ENCODE results near the gene ENTPD7.

DNA sequence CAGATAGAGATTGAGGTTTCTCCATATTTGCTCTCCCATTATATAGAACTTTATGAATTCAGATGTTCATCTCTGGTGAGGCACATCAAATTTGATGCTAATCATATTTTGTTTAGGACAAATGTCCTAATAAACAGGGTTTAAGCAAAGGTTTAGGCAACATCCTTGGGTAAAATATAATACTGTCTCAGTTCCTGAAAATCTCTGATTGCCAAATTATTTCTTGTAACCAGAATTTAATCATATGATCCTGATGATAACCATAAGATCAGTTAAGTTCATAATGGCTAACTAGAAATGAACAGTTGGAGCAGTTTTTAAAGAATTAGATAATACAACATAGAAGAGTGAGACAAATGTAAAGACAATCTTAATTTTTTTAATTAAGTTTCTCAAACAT is 91.3 kb downstream of the ENTPD7 start:
- TF ChIP-seq CTCF (IDR thresholded peaks at IDR 0.05) (no peak), EZH2 (IDR thresholded peaks at IDR 0.05; ENCODE audit: borderline replicate concordance, insufficient read depth, low read depth, low read length, poor library complexity, severe bottlenecking) (no peak)

Data from B cell (primary cell).